Natural killer cell (primary cell): Measurements from ENCODE around the gene VTCN1. TPM values are rescaled to one million over a fixed set of nuclear protein-coding genes. Genes with fewer than 3 reads are reported as not detected.
"Not testable (repeated sequence)": the region's sequence is repeated elsewhere in the genome, so short reads cannot be mapped to it uniquely, and the experiment has no call there.

Experiments
- ATAC-seq, 3 donors: fragments of 150-1000 bp in 2 of 3; fragments of 200-7000 bp in 1 of 3; cut with Tn5 transposase; 1 replicate in 1 of 3; 2 replicates in 2 of 3; pipeline ENCODE4 v1.10.0; 2021; ENCODE audit warnings: mild to moderate bottlenecking in 2 of 3, moderate library complexity in 2 of 3
- DNase-seq, 2 donors: peaks; one replicate each; pipeline versions ENCODE4 v3.0.0 to v3.0.0-alpha.2; 2013 to 2021; ENCODE audit warnings: mixed read lengths in 1 of 2
- H3K27ac ChIP-seq: one replicate; pipeline ENCODE4 v1.5.1; 2013; ENCODE audit warnings: mild to moderate bottlenecking, low read length
- H3K27me3 ChIP-seq: one replicate; pipeline ENCODE4 v1.6.1; 2013; ENCODE audit warnings: low read length; ENCODE audit not compliant: control insufficient read depth, insufficient read depth
- H3K36me3 ChIP-seq: one replicate; pipeline ENCODE4 v1.6.1; 2013; ENCODE audit warnings: low read length; ENCODE audit not compliant: control insufficient read depth, insufficient read depth
- H3K4me1 ChIP-seq: one replicate; pipeline ENCODE4 v1.6.1; 2013; ENCODE audit warnings: low read length; ENCODE audit not compliant: control insufficient read depth, insufficient read depth
- H3K4me3 ChIP-seq: one replicate; pipeline ENCODE4 v1.5.1; 2013; ENCODE audit warnings: low read length
- H3K9me3 ChIP-seq: one replicate; pipeline ENCODE4 v1.6.1; 2013; ENCODE audit warnings: low read length; ENCODE audit not compliant: control insufficient read depth, insufficient read depth
- H3K27ac Mint-ChIP-seq, 2 donors: one replicate each; pipeline ENCODE4 v1.8.0; 2022; ENCODE audit warnings: mild to moderate bottlenecking in 2 of 2, mixed read lengths in 2 of 2, moderate library complexity in 1 of 2
- H3K27me3 Mint-ChIP-seq, 2 donors: one replicate each; pipeline ENCODE4 v1.8.0; 2022; ENCODE audit warnings: low read depth in 2 of 2, mixed read lengths in 2 of 2
- H3K36me3 Mint-ChIP-seq: one replicate; pipeline ENCODE4 v1.8.0; 2022; ENCODE audit warnings: mixed read lengths
- H3K4me1 Mint-ChIP-seq, 2 donors: one replicate each; pipeline ENCODE4 v1.8.0; 2022; ENCODE audit warnings: mixed read lengths in 2 of 2
- H3K4me3 Mint-ChIP-seq: one replicate; pipeline ENCODE4 v1.8.0; 2022; ENCODE audit warnings: mild to moderate bottlenecking, moderate library complexity, mixed read lengths
- H3K9me3 Mint-ChIP-seq, 2 donors: one replicate each; pipeline ENCODE4 v1.8.0; 2022; ENCODE audit warnings: mixed read lengths in 2 of 2
- WGBS: methylation state at CpG from one replicate; pipeline ENCODE4 v1.1.7; 2013; ENCODE audit warnings: missing lambda C conversion rate; ENCODE audit not compliant: insufficient coverage; 5-methylcytosine and 5-hydroxymethylcytosine counted together
- intact Hi-C: fragments of 100-400 bp; cut with micrococcal nuclease; formaldehyde crosslinking; loops from one replicate; pipeline ENCODE4 v1.14.2; 2022
- total RNA-seq, 4 donors: library from RNA; stranded (reverse); fragments of 120-200 nt in 1 of 4; gene quantifications; one replicate each; pipeline versions ENCODE4 v1.2.3 to v1.2.4, GENCODE V29; 2013 to 2022
- TF ChIP-seq, protein P1 (sequence below): fragments of 200-600 bp; IDR thresholded peaks from one replicate; pipeline ENCODE4 v1.8.0; 2022; ENCODE audit warnings: antibody characterized with exemption

Gene VTCN1
- total RNA-seq, 3 donors from 2014 or later (not counting 1 experiment from before 2014, with no cell fraction given): not detected

DNA sequence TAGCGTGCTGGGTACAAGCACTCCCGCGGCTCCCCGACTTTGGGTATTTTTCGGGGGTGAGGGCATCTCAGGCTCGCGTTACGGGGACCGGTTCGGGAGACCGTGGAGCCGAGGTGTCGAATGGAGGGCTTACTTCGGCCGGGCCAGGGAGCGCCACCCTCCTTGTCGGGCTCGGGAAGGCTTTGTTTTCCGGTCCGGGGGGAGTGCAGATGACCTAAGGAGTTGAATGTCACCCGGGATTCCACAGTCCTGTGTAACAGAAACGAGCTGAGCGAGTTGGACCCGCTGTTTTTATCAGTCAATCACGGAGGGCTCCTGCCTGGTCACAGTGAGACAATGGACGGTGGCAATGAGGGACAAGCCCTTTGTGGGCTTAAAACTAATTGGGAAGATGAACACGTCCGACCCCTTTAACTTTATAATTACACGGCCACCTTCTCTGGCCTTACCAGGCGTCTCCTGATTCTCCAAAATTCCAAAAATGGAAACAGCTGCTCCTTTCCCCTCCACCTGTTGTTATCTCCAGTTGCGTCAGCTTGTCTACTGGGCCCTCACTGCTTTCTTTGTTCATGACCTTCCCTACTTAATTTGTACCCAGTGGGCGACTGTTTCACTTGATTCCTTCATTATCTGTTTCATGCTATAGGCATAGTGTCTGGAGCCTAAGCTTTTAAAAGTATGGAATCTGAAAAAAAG lies 88.2 kb downstream of the VTCN1 start:
- peak overlapping the region; percentile 74 for H3K4me3 ChIP-seq
- DNase-seq (no peak), ATAC-seq (no peak)
- H3K27me3 ChIP-seq: no peaks in the 10 kb centered on the region
- H3K27me3 Mint-ChIP-seq: peaks cover 0 to 8% of the 10 kb centered on the region in 2 donors
- peak overlapping the region; percentile 93 for H3K4me3 Mint-ChIP-seq
- WGBS: 39% methylated on average over 31 of the region's 32 CpGs
- no peaks in the 10 kb centered on the region for H3K9me3 Mint-ChIP-seq
- H3K36me3 Mint-ChIP-seq: no peaks in the 10 kb centered on the region
- TF ChIP-seq, protein P1, sequence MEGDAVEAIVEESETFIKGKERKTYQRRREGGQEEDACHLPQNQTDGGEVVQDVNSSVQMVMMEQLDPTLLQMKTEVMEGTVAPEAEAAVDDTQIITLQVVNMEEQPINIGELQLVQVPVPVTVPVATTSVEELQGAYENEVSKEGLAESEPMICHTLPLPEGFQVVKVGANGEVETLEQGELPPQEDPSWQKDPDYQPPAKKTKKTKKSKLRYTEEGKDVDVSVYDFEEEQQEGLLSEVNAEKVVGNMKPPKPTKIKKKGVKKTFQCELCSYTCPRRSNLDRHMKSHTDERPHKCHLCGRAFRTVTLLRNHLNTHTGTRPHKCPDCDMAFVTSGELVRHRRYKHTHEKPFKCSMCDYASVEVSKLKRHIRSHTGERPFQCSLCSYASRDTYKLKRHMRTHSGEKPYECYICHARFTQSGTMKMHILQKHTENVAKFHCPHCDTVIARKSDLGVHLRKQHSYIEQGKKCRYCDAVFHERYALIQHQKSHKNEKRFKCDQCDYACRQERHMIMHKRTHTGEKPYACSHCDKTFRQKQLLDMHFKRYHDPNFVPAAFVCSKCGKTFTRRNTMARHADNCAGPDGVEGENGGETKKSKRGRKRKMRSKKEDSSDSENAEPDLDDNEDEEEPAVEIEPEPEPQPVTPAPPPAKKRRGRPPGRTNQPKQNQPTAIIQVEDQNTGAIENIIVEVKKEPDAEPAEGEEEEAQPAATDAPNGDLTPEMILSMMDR: no peak
- intact Hi-C loops: loop anchor here (5.0 kb wide), 1 partner anchor 400 kb away; no protein-coding TSS in a partner anchor
- peak overlapping the region in 1 of 2 donors; percentile 87 for H3K27ac Mint-ChIP-seq
- H3K4me1 ChIP-seq: peaks cover 16% of the 10 kb centered on the region
- H3K36me3 ChIP-seq: no peaks in the 10 kb centered on the region
- peaks cover 5 to 16% of the 10 kb centered on the region in 2 donors for H3K4me1 Mint-ChIP-seq
- no peak overlapping the region for H3K27ac ChIP-seq
- no peaks in the 10 kb centered on the region for H3K9me3 ChIP-seq

DNA sequence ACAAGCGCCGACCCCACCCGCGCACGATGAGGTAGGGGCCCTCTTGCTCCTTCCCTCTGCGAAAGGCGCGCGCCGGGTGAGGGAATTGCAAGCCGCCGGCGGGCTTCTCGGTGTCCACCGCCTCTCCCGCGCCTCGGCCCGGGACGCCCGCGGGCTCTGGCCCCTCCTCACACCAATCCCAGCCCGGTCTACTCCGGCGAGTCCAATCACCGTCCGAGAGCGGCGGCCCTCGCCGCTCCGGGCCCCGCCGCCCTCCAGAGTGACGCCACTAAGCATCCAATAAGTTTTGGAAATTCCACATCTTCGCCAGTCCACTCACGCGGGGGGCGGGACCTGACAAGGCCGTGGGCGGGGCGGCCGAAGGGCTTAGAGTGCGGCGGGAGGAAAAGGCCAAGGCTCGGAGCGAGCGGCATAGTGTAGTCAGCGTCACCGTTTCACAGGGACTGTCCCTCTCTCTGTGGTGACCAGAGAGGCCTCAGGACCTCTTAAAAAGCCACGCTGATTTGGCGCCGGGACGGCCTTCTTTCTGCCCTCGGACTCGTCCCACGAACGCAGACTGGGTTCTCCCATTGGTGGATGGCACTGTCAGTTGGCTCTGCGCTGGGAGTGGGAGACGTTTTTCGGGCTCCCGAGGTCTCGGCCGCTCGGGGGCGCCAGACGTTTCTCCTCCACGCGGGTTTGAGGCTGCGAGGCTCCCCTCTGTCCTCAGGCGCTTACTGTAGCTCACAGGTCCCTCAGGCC lies 89.0 kb downstream of the VTCN1 start, which contains the start of gene TRIM45:
Gene TRIM45 (minus strand): TSS at position 161 of the 741 bp plus-strand sequence. CDS start 548 bp downstream, outside the sequence.
- TF ChIP-seq, protein P1: peak; percentile 65
- Mint-ChIP-seq H3K4me1 (peaks cover 5 to 16% of the 10 kb centered on the region in 2 donors), H3K9me3 (no peaks in the 10 kb centered on the region), H3K36me3 (no peaks in the 10 kb centered on the region), H3K4me3 (peak within 1 kb of the TSS; percentile 93), H3K27me3 (peaks cover 0 to 4% of the 10 kb centered on the region in 2 donors), H3K27ac (peak within 1 kb of the TSS; percentile 39 to 87)
- intact Hi-C loops: loop anchor here (5.0 kb wide), 1 partner anchor 399 kb away; no protein-coding TSS in a partner anchor
- no peaks in the 10 kb centered on the region for H3K27me3 ChIP-seq
- WGBS: under 1% methylated on average over 71 of the region's 71 CpGs
- ATAC-seq (peak; percentile 82 to 88 (median 86)), DNase-seq (peak; percentile 76 to 89)
- peak within 1 kb of the TSS; percentile 74 for H3K4me3 ChIP-seq
- no peak within 1 kb of the TSS for H3K27ac ChIP-seq
- H3K9me3 ChIP-seq: no peaks in the 10 kb centered on the region
- H3K36me3 ChIP-seq: no peaks in the 10 kb centered on the region
- peaks cover 16% of the 10 kb centered on the region for H3K4me1 ChIP-seq

DNA sequence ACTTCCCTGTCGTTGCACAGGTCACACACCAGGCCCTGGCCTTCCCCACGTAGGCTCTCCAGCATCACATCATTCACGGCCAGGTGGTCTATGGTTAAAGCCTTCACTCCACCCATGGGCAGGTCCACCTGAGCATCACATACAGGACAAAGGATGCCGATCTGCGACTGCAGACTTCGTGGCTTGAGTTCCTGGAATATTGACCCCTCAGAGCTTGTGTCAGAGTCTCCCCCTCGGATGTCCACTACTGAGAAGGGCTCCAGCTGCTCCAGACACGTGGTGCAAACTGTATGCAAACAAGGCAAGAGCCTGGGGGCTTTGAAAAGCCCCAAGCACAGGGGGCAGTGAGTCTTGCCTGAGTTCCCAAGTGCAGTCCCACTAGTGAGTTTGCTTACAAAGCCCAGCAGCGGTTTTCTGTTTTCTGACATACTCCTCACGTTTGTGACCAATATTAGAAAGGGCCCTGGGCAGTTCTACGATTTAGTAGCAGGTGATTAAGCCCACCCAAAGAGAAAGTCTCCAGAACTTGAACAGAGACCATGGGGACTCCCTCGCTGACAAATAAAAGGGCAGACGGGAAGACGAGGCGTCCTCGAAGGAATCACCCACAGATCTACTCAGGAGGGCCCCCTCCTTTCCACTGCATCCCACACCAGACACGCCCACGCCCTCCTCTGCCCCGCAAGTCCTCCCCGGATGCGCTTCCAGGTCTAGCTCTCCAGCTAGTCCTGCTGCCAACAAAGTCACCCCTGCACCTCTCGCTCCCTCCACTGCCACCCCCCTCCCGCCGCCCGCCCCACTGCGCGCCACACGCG lies 89.7 kb downstream of the VTCN1 start:
- Histone ChIP-seq H3K27me3 (no peaks in the 10 kb centered on the region), H3K4me3 (peak overlapping the region; percentile 74), H3K27ac (no peak overlapping the region), H3K9me3 (no peaks in the 10 kb centered on the region), H3K4me1 (peaks cover 16% of the 10 kb centered on the region), H3K36me3 (no peaks in the 10 kb centered on the region)
- no peaks in the 10 kb centered on the region for H3K36me3 Mint-ChIP-seq
- TF ChIP-seq, protein P1: no peak
- ATAC-seq: no peak
- 22% methylated on average over 29 of the region's 29 CpGs for WGBS
- no peaks in the 10 kb centered on the region for H3K9me3 Mint-ChIP-seq
- DNase-seq: peak; percentile 11 to 17
- peaks cover 0 to 2% of the 10 kb centered on the region in 2 donors for H3K27me3 Mint-ChIP-seq
- intact Hi-C loops: loop anchor here (5.0 kb wide), 1 partner anchor 399 kb away; no protein-coding TSS in a partner anchor
- H3K4me3 Mint-ChIP-seq: peak overlapping the region; percentile 93
- peaks cover 5 to 16% of the 10 kb centered on the region in 2 donors for H3K4me1 Mint-ChIP-seq
- H3K27ac Mint-ChIP-seq: peak overlapping the region; percentile 39 to 87

DNA sequence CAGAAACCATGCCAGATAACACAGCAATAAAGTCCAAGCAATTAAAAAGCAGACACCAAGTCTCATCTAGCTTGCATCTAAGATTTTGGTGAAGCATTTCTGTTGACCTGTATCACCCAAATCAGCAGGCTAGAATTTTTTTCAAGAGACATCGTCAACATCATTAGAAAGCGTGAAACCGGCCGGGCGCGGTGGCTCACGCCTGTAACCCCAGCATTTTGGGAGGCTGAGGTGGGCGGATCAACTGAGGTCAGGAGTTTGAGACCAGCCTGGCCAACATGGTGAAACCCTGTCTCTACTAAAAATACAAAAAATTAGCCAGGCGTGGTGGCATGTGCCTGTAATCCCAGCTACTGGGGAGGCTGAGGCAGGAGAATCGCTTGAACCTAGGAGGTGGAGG lies 91.6 kb downstream of the VTCN1 start:
- peak overlapping the region; percentile 13 for H3K4me3 Mint-ChIP-seq
- 88% methylated on average over 10 of the region's 10 CpGs for WGBS
- H3K36me3 ChIP-seq: not testable (repeated sequence)

More for the DNA sequence above, 91.6 kb downstream of the VTCN1 start:
- H3K4me3 ChIP-seq, H3K27ac Mint-ChIP-seq, H3K27ac ChIP-seq, H3K36me3 Mint-ChIP-seq, H3K27me3 ChIP-seq, H3K9me3 ChIP-seq, DNase-seq, intact Hi-C loops, H3K27me3 Mint-ChIP-seq, H3K9me3 Mint-ChIP-seq, ATAC-seq: not testable (repeated sequence)
- H3K4me1 Mint-ChIP-seq: peaks cover 5 to 16% of the 10 kb centered on the region in 2 donors
- peaks cover 16% of the 10 kb centered on the region for H3K4me1 ChIP-seq
